Activated CD4-positive, alpha-beta T cell treated with anti-CD3 and anti-CD28 coated beads for 1 hour (primary cell): ENCODE measurements around the gene NPVF.

Experiments
- DNase-seq: peaks from one replicate; pipeline ENCODE4 v3.0.0-alpha.2; 2020

NPVF gene, protein sequence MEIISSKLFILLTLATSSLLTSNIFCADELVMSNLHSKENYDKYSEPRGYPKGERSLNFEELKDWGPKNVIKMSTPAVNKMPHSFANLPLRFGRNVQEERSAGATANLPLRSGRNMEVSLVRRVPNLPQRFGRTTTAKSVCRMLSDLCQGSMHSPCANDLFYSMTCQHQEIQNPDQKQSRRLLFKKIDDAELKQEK

DNA sequence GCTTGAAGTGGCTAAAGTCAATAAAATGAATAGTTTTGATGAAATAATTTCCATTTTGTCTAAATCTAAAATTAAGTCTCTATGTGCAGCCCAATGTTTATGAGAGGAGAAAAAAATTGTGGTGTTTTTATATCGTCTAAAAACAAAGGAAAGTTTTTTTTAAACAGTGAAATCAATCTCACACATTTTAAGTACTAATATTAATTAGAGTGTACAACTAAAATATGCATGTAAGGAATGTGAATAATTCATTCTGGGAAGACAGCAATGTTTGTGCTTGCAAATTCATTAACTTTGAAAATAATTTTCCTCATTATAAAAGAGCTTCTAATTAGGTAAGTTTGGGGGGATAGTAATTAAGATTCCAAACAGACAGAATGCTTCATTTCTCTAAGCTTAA, at the start of gene NPVF:
NPVF (minus strand) TSS at position 101 of the 400 bp plus-strand sequence; CDS start at position 54, 47 bp downstream.
- no peak for DNase-seq

DNA sequence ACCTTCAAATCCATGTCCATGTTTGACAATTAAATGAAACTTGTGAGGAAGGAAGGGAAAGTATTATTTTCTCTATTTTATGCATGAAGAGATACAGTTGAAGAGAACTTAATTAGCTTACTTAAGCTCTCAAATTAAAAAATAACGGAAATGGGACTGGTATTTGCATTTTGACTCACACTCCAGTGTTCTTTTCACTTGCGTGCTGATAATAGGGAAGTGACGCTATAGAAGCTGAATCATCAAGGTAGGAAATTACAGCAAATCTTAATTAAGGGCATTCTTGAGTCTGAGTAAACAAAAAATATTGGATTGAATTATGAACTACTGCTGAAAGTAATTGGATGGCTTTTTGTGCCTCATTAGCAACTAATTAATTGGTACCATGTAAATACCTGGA, 44.0 kb upstream of the NPVF start:
- DNase-seq: no peak

DNA sequence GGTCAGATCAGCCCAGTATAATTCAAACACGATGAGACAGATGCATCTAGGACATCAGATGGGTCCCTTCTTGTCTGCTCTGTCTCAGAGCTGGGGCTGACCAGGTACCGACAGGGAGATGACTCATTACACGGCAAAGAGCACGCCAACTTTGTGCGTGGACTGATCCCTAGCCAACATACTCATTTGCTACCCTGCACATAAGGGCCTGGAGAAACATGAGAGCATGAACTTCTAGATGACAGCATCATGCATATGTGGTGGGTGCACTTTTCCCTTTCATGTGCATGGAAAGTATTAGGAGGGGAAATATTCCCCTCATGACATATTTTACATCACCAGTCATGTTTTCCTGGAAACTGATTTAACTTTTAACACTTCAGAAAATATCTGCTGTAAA, 35.1 kb upstream of the NPVF start:
- no peak for DNase-seq

DNA sequence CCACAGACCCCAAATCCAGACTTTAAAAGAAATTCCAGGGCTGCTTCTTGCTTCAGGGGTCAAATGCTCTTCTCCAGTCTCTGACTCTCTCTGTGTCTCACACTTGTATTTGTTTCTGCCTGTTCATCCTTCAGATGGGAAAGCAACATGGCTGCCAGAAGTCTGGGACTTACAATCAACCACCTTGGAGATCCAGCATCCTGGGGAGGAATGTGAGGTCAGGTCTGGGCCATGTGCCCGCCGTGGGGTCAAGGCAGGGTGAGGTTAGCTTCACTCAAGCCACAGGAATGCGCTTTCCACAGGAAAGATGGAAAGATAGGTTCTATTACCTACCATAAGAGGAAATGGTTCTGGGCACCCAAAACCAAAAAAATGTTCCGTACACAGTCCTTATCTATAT, 34.3 kb upstream of the NPVF start:
- DNase-seq: no peak

DNA sequence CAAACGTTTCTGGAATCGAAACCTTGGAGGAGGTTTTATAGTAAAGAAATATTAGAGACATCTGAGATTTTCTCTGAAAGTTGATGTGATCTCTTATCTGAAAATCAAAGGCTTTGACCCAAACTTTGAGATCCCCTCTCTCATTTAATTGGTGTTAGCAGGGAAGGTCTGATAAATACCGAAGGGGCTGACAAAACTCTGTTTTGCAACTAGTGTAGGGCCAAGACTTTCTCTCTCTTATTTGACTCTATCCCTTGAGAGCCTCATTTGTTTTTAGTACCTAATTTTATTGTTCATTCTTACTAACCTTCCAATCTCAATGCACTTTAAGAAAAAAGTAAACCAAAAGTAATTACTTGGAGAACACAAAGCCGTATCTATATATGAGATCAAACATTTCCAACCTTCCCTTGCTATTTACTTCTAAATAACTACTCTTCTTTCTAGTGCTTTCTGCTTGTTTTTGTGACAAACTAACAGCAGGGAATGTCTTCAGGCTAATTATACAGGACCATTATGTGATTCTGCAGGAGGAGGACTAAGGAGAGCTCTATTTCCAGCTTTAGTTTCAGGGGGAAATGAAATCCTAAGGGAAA, 33.4 kb upstream of the NPVF start:
- no peak for DNase-seq

DNA sequence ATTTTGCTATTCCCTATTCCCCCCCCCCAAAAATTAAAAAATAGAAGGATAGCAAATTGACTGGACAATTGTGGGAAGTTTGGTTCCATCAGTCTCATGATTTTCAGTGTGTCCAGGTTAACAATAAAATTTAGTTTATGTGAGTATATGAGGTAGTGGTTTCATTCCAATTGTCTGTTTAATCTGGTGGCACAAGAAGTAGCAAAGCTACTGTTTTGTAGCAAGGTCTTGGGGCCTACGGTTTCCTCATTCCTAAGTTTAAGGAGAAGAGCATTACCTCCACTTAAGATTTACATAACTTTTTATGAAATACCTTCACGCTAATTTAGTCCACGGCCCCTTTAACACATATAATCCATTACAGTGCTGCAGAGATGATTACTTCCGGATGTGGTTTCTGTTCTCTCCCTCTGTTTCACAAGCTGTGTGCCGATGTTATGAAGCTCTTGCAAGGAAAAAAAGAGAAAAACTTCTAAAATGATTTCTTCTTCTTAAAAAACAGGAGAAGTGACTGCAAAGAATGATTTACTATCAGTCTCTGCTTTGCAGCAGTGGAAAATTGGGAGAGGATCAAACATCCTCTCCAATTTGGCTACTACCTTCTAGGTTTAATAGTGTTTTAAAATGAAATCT, 32.7 kb upstream of the NPVF start:
- DNase-seq: no peak

DNA sequence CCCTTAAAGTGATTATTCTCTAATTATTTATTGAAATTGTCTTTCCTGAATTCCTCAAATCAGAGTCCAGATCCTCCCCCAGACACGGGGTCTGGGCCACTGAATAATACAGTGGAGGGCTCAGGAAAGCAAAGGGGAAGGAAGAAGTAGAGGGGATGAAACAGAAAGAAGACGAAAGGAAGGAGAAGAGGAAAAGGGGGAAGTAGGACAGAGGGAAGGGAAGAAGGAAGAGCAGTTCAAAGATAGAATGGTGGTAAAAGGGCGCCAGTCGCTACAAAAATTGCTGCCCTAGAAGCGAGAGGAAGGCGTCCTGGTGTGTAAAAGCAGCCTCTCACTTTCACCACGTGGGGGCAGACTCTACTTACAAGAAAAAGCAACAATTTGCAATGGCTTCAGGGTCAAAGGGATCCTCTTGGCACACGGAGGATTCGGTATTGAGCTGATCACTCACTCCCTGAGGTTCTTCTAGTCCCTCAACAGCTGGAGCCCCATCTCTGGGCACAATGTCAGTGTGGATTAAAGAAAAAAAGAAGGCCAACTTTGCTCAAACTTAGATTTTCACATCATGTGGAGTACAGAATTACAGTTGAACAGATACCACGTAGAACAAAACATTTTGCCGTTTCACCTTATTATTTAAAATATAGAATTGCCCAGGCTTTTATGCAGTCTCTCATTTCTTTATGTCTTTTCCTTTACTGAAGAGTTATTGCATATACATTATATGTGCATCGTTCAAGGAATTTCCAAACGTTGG, 31.4 kb upstream of the NPVF start:
- DNase-seq: peak; percentile 45

DNA sequence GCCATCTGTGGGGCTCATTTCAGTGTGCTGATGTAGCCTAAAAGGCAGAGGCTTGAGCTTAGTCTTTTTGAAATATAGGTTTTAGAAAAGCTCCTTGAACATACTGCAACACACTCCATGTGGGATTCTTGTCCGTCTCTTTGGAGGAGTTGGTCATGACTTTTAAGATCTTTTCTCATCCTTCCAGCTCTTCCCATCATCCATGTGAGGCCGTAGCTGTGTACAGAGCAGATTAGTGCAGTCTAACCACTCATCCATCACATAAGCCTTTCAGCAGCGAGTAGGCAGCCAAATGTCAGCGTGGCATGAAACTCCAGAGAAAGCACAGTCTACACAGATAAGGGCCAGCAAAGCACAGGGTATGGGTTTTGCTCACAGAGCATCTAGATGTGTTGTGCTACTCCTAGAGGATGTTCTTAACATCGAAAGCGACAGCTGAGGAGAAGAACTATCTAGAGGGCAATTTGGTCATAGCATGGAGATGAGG, 28.1 kb upstream of the NPVF start:
- DNase-seq: no peak

DNA sequence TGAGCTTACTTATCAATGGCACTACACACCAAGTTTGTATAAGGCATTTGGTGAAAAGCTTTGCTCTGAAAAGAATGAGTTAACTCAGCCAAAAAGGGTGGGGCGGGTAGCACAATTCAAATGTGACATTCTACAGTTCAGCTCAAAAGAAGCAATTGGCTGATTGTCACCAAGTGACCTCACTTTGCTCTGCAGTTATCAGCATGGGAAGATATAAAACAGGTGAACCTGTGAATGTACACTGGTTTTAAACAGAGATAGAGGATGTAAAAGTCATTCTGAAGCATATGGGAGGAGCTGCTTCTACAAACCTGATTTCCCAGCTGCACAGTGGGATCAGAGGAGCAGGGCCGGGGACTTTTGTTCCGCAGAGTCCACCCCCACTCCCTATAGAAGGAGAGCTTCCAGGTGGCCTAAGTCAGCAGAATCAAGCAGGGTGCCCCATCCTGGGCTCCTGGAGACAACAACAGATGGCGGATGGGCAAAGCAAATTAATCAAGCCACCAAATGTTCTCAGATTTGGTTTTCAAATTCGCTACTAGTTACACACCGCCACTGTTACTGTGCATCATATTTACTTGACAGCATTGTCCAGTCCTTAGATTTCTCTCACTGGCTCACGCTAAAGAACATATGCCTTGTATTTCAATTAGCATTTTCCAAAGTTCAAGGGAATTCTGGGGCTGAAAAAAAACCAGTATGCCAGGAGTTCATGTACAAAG, 27.5 kb upstream of the NPVF start:
- DNase-seq: no peak

DNA sequence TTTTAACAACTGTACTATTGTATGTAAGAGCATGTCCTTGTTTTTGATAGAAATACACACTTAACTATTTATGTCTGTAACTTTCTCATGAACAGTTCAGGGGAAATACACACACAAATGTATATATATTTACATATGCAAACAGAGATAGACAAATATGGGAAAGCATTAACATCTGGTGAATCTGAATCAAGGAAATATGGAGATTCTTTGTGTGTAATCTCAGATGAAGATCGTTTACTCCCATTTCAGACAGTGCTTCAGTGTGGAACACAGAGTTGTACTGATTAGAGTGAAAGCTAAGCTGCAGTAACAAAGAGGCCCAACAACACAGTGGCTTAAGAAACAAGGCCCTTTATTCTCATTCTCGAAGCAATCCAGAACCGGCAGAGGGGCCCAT, 26.3 kb upstream of the NPVF start:
- no peak for DNase-seq

DNA sequence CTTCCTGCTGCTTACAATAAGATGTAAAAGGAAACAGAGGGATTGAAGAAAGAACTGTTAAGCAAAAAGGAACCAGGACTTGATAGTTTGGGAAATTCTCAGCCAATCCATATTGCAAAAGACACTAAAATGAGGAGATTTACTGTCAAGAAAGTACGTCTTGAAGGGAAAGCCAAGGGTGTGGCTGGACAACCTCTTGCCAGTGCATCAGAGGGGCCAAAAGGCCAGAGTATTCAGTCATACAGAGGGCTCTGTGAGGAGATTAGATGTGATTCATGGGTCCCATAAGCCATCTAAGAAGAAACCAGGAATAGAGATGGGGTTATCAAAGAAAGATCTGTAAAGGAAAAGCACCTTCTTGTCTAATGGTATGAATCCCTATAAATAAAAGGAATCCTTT, 25.4 kb upstream of the NPVF start:
- DNase-seq: no peak

DNA sequence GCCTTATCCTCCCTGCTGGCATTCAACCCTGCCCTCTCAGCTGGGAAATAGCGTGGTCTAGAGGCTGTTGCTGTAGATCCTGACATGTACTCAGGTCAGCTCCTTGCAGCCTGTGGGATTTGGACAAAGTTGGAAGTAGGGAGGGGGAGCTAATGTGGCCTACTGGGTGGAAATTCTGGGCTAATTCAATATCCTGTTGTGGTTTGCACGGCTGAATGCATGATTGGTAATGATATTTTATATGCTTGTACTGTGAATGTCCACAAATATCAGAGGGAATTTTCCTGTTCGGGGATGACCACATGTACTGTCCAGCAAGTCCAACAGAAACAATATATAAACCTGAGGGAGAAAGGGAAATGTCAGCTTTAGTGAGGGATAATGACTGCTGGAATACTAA, 22.1 kb upstream of the NPVF start:
- DNase-seq: no peak

DNA sequence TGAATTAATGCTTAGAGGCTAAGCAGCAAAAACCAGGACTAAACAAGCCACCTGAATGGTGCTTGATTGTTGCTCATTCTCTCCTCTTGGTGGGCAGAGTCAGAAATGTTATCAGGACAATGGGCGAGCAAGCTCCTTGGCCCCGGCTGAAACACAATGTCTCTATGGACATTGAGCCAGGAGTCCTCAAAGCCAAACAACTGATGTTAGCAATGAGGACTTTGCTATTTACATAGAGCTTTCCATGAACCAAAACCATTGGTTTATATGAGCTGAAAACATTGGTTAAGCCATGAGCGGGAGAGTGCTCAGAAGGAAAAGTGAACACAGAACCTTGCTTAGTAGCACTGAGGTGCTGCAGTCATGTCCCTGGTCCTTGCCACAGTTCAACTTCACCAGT, 21.5 kb upstream of the NPVF start:
- no peak for DNase-seq

DNA sequence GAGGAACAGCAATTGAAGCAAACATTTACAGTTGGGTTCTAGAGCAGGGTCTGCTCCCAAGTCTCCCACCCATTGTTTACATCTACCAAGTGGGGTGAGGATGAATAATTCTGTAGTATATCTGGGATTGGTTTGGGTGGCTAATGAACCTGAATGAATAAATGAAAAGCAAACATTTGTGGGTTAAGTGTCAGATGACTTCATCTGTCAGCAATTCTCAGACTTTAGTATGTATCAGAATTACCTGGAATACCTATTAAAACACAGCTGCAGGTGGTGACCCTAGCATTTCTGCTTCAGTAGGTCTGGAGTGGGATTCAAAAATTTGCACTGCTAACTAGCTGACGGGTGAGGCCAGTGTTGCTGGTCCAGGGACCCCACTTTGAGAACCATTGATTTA, 18.0 kb upstream of the NPVF start:
- no peak for DNase-seq

DNA sequence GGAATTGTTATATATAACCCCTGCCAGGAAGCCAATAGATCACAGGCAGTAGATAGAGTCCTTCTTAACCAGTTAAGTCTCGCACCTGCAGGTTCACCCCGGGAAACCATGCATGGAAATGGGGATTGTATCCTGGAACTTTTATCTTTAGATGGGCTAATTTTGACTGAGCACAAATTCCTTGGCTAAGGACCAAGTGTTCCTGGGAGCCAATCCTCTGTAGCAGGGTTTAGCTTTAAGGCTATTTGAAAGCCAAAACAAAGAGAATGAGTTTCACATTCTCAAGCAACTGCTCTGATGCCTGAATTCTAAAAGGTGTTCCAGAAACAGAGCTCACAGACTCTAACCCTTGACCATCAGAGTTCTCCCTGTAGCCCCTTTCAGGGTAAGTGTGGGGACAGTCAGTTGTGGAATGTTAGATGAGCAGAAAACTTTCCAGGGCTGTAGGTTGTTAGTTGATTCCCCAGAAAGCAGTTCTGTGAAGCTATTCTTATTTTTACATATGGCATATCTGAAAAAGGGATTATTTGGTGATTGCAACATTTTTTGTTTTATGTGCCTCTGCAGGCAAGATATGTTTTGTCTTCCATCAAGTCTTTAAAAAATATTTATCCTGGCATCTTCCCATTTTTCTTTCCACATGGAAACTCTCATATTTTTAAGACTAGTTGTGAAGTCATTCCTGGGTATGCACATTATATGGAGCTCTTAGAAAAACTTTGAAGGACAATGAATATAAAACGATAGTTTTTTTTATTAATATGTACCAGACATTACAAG, 16.2 kb upstream of the NPVF start:
- no peak for DNase-seq

DNA sequence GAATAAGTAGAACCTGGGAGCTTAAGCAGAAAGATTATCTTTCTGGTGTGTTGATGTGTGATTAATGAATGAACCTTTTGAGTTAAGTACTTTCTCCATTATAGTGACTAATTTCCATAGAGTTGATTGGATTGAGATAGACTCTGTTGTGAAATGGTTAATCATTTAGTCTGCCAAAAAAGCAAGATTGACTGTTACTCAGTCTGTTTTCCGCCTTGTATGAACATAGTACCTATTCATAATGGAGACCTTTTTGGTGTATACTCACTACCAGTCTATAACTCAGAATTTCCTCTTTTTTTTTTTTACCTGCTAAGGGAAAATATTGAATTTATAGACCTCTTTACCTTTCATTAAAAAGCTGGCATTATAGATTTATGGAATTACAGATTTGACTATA, 14.4 kb upstream of the NPVF start:
- DNase-seq: no peak

DNA sequence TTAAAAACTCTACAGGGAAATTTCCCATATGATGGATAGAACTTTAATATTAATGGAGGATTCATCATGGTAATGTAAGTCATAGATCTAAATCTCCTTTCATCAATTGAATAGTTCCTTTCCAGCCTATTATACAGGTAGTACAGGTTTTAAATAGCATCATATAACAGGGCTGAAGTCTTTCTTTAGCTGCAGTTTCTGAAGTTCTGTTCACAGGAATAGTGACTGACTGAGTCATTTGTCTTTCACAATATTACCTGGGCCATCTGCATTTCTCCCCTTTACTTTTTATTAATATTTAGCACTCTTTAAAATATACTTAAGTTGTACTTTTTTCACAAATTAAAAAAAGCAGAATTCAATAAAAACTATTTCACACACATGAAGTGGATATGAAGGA, 12.6 kb upstream of the NPVF start:
- DNase-seq: no peak

DNA sequence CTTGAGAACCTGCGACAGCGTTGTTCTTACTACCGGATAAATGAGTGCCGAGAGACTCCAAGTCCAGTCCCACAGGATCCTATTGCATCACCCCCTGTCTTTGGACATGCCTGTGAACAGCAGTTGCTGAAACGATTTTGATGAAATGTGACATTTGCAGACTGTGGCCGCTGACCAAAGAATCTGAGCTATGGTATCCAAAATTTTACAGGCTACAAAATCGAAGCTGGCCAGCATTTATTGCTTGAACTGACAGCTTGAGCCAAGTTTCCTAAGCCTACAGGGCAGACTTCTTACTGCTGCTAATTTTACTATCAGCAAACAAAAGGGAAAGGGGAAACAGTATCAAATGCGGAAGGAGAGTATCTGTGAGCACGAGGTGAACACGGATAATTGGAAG, 12.1 kb upstream of the NPVF start:
- DNase-seq: no peak

DNA sequence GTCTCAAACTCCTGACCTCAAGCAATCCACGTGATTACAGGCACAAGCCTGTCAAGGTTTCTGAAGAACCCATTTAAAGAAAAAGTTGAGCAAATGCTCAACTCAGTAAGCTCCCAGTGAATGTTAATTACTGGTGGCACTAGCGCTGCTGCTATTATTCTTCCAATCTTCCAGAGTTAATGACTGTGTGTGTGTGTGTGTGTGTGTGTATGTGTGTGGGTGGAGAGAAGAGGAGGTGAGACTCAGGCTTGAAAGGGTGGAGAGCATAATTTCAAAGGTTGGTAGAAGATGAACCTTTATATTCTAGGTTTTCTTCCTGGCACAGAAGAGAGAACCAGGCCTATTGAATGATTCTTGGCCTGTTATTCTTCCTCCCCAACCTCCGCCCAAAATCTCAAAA, 11.6 kb upstream of the NPVF start:
- DNase-seq: no peak

DNA sequence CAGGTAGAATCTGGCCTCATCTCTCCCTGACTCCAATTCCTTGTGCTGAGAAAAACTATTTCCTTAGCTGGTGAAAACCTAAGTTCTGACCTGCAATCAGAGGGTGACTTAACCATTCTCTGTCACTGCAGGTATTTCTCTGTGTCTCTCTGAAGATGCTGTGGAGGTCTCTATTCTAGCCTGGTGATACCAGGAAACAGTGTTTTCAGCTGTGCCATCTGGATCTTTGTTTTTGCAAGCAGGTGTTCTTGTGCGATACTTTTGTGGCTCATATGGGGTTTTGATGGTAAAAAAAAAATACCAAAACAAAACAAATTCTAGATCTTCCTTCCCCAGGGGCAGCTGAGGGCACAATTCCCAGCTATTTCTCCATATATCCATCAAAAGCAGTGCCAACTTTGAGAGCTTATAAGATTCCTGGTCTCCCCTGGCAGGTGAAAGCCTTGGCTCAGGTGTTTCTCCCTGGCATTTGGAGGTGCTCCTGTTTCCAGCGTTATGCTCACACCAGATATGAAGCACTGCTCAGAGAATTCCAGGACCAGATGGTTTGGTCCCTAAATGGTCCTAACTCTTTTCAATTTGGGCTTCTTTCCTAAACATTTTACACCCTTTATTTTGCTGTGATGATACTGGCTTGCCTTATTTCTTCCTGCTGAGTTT, 9.9 kb upstream of the NPVF start:
- DNase-seq: no peak

DNA sequence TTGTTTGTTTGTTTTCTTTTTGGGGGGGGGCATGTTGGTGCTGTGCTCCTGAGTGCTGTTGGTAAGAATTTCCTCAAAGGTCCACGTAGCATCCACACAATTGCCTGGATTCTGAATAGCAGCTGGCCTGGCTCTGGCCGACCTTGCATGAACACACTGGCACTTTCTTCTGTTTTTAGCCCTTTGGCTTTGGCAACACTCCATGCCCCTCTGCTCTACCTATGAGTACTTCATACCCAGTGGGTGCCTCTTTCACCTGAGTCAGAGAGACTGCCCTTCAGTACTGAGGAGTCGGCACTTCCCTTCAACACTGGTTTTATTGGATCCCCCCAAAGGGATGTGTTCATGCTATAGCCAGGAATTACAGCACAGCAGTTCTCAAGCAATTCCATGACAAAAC, 7.2 kb upstream of the NPVF start:
- DNase-seq: no peak

DNA sequence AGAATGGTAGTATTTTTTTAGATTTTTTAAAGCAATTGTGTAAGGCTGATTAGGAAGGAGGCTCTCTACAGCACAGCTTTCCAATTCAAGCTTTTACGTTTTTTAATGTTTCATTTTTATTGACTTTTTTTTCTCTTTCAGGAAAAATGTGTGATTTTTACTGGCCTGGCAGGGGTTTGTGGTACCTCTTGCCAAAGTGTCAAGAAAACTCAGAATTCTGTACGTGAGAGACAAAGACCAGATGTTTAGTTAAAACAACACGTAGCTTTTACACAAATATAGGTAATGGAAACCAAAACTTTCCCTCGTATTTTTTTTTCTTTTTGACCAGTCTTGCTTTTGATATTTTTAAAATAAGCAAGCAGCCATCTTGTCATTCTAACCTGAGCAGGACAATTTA, 6.0 kb upstream of the NPVF start:
- DNase-seq: no peak
